Activated CD8-positive, alpha-beta memory T cell treated with anti-CD3 and anti-CD28 coated beads for 4 hours (primary cell): ENCODE results near the gene CD1B.
"Not testable (repeated sequence)": the region's sequence is repeated elsewhere in the genome, so short reads cannot be mapped to it uniquely, and the experiment has no call there.

ENCODE experiments used
- DNase-seq, 2 donors: peaks; one replicate each; pipeline ENCODE4 v3.0.0-alpha.2; 2020; ENCODE audit warnings: low read depth in 2 of 2

Gene CD1B

DNA sequence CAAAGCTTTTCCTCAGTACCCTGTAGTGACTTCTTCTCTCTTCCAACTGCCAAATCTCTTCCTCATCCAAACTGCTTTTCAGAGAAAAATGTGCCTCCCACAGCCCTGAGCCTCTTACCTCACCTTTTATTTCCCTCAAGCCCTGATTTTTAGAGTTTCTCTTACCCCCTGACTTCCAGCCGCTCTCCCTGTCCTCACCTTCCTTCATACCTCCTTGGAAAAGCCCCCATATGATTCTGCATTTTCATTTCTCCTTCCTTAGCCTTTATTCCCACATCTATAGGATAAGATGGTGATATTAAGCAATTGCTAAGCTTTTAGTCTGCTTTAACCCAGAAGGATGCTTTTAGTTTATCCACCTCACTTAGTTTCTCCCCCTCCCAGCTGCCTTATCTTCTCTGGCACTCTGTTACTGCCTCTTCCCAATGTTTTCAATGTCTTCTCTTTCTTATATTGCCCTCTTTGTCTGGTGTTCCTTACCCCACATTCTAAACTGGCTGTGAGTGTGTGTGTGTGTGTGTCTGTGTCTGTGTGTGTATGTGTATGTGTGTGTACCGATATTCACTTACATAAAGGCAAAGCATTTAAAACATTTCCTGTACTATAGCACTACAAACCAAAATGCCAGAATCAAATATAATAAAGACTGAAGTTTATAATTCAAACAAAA, at the start of gene CD1B:
TSS of gene CD1B (minus strand) at position 51 of the 670 bp plus-strand sequence. CDS start 108 bp downstream, outside the sequence.
- no peak for DNase-seq

- DNase-seq, result no peak
Measured at GRCh38 chr1:158374860-158375259, 43.5 kb upstream of the CD1B start.

DNA sequence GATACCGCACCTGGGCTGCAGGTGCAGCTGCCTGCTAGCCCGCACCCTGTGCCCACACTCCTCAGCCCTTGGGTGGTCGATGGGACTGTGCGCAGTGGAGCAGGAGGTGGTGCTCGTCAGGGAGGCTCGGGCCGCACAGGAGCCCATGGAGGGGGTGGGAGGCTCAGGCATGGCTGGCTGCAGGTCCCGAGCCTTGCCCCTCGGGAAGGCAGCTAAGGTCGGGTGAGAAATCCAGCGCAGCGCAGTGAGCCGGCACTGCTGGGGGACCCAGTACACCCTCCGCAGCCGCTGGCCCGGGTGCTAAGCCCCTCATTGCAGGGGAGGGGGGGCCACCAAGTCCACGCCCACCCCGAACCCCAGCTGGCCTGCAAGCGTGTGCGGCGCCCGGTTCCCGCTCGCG, 42.8 kb upstream of the CD1B start:
- not testable (repeated sequence) for DNase-seq

GRCh38 chr1:158371188-158371953, 40.0 kb upstream of the CD1B start:
- DNase-seq, result no peak

DNA sequence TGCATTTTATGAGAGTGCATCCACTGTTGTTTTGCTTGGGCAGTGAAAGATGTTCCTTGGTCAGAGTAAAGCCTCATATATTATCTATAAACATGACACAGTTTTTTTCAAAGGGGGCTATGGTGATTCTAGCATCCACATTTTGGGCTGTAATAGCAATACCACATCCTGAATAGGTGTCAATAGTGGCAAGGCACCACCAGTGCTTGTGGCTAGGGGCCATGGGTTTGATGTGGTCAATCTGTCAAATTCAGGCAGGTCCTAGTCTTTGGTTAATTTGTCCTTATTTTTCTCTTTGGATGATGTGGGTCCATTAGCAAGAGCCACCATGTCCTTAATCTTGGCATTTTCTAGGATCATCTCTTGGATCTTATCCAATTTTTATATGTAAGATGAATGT, 35.5 kb upstream of the CD1B start:
- DNase-seq, result no peak

DNA sequence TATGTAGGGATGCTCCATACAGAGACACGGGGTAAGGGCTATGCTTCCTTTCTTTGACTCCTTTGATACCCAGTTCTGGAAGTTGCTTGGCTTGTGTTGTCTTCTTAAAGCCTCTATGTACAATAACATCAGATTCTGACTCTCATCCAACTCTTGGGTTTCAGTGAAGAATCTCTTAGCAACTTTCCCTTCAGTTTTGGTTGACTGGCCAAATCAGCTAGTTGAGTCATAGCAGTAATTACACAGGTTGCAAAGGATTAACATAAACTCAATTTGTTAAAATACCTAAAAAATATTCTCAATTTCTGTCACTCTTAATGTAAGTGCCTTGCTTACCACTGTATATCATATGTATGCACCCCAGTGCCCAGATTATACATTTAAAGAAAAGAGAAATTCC, 31.6 kb upstream of the CD1B start:
- DNase-seq, result no peak

DNA sequence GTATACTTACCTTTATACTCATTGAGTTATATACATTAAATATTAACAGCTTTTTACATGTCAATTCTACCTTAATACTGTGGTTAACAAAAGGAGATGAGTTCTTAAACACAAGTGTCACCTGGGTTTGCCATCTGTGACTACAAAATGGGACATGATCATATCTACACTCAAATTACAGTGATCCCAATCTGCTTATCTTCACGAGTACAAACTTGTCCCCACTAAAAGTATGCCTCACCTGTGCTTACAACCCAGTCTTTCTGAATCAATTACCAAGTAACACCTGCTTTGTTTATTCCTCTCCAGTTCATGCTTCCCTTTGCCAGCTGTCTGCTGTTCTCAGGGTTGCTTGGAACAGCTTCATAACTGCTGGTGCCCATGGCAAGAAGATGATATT, 31.2 kb upstream of the CD1B start:
- no peak for DNase-seq

GRCh38 chr1:158357441-158357840, 26.1 kb upstream of the CD1B start:
- DNase-seq, result no peak

DNA sequence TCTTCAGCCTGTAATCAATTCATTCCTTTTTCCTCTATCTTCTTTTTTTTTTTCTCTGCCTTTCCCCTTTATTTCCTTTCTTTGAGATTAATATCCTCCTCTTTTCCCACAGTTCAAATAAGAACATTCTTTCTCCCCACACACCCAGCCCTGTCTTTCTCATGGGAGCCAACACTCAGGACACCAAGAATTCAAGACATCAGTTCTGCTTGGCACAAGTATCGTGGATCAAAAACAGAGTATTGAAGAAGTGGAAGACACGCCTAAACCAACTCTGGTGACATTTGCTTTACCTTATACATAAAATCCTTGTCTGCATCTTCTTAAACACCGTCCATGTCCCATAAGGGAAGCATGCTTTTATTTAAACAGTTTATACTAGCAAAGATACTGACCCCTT, 25.3 kb upstream of the CD1B start:
- DNase-seq, result no peak

- no peak for DNase-seq
Measured at GRCh38 chr1:158355773-158356285, 24.5 kb upstream of the CD1B start.

DNA sequence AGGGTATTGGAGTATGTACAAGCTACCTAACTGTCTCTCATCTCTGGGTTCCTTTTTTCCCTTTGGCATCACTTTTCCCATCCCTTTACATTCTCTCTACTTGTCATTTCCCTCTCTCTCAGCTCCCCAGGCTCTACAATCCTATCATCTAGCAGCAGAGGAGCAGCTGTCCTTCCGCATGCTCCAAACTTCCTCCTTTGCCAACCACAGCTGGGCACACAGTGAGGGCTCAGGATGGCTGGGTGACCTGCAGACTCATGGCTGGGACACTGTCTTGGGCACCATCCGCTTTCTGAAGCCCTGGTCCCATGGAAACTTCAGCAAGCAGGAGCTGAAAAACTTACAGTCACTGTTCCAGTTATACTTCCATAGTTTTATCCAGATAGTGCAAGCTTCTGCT, 22.9 kb upstream of the CD1B start:
- no peak for DNase-seq

DNA sequence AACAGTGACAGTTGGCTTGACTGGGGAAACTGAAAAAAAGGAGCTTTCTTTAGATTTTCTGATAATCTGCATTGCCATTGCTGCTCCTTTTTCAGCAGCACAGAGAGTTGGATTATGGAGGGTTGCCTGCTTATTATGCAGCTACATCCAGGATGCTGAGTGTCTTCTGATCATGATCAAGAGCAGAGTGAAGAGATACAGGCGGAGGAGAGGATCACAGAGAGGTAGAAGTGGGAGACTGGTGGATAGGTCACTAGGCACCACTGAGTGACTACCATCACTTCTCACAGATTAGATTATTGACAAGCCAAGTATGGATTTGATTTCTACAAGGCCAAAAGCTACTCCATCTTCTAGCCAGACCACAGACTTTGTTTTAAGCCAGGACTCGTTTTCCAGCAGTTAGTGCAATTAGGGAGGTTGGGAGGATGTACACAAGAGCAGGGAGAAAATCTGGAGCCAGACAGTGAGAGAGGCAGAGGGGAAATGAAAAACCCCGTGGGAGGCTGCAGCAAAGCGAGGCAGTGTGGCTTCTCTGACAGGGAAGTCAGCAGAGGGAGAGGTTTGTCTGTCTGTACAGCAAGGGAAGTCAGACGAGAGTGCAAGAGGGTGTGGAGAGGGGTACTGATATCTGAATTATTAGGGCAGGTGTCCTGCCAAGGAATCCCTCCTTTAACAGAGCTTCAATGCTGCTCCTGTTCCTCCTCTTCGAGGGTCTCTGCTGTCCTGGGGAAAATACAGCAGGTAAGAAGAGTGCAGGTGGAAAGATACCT, 22.2 kb upstream of the CD1B start, which contains the start of gene CD1E:
TSS of gene CD1E (plus strand) at position 592 of the 773 bp plus-strand sequence. CDS start at position 687, 95 bp downstream.
- no peak for DNase-seq

DNA sequence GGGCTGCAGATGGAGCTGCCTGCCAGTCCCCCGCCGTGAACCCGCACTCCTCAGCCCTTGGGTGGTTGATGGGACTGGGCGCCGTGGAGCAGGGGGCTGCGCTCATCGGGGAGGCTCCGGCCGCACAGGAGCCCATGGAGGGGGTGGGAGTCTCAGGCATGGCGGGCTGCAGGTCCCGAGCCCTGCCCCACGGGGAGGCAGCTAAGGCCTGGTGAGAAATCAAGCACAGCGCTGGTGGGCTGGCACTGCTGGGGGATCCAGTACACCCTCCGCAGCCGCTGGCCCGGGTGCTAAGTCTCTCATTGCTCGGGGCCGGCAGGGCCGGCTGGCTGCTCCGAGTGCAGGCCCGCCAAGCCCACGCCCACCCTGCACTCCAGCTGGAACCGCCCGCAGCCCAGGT, 17.6 kb upstream of the CD1B start:
- DNase-seq, result not testable (repeated sequence)

- not testable (repeated sequence) for DNase-seq
Measured at GRCh38 chr1:158336413-158336812, 5.1 kb upstream of the CD1B start.

DNA sequence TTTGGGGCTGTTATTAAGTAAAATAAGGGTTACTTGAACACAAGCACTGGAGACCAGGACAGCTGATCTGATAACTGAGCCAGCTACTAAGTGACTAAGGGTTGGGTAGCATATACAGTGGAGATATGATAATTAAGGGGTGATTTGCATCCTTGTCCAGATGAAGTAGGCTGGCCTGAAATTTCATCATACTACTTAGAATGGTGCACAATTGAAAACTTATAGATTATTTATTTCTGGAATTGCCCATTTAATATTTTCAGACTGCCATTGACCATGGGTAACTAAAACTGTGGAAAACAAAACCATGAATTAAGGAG, 3.8 kb upstream of the CD1B start:
- no peak for DNase-seq

GRCh38 chr1:158334526-158335212, 3.3 kb upstream of the CD1B start:
- no peak for DNase-seq

DNA sequence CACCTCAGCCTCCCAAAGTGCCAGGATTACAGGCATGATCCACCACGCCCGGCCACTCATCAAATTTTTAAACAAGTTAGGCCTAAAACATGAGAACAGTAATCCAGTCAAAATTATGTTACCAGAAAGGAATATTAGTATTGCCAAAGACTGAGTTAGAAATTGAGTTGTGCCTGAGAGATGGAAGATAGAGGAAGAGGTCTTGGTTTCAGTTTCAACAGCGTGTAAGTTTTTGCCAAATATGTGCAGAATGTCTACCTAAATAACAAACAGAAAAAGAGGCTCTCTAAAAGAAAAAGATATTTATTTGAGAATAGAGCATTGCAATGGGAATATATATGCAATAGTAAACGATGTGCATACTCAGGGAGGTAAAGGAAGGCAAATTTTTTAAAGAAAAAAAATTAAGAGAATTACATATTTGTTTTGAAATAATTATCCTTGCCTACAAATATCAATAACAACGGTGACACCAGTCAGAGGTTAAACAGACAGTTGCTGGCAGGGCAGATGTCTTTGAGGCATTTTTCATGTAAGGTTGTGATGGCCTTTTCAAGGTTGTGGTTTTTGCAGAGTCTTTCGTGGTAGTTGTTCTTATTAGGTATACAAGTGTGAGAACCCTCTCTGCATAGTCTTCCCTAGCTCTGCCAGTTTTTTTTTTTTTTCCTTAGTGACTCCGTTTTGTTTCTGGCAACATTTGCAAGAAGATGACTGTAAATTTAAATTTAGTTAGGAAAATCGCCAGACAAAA, 2.2 kb upstream of the CD1B start:
- DNase-seq, result no peak

GRCh38 chr1:158331106-158331425, 265 bp downstream of the CD1B start:
- DNase-seq, result no peak

GRCh38 chr1:158330391-158331105, 783 bp downstream of the CD1B start:
- DNase-seq, result no peak

DNA sequence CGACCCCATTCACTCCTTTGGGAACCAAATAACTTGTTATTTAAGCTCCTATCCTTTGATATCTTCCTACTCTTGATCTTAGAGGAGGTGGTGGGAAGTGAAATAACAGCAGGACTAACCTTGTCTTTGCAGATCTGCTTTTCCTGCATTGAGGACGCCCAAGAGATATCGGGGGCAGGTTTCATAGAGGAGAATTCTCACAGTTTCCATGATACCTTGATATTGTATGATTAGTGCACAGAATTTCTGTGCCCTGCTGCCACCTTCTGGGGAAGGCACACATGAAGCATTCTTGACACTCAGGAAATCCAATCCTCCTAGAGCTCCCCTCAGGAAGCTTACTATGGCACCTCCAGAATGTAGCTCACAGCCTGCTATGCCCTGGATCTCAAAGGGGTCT, 1.6 kb downstream of the CD1B start:
- DNase-seq, result no peak

DNA sequence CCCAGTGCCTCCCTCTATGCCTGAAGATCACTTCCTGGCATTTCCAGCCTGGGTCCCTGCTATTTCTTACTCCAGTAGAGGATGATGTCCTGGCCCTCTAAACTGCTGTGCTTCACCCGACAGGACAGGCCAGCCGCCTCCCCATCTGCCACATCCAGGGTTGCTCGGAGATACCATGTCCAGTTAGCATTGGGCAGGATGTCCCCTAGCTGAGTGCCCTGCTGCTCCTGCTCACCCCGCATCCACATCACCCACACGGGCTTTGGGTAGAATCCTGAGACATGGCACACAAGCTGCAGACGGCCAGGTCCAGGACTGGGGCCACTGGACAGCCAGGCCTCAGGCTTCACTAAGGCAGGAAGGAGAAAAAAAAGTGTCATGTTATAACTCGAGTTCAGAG, 2.0 kb downstream of the CD1B start:
- DNase-seq, result no peak
